Fibroblast of the aortic adventitia (primary cell): ENCODE results near the gene CHMP2A. TPM values are rescaled to one million over a fixed set of nuclear protein-coding genes. Genes with fewer than 3 reads are reported as not detected.
A peak's percentile ranks its signal among the peaks of the same experiment; 100 is the strongest.

Experiments used
- DNase-seq: peaks from one replicate; pipeline ENCODE4 v3.0.0-alpha.2; 2010; ENCODE audit warnings: low read depth
- H3K4me3 ChIP-seq: 2 replicates; pipeline ENCODE4 v1.5.1; 2011; ENCODE audit warnings: low read depth, mild to moderate bottlenecking, control low read depth, low read length, moderate library complexity
- CTCF ChIP-seq: IDR thresholded peaks from 2 replicates; pipeline ENCODE4 v1.5.1; 2011; ENCODE audit warnings: mild to moderate bottlenecking, low read length, control low read depth, inconsistent platforms; ENCODE audit not compliant: insufficient read depth
- total RNA-seq: library from RNA; depleted of rRNA; stranded (reverse); fragments of >200 nt; gene quantifications from 2 replicates; pipeline ENCODE4 v1.2.3, GENCODE V29; 2012; ENCODE audit warnings: low replicate concordance

CHMP2A gene
- total RNA-seq, 1 donor: 109 TPM

DNA sequence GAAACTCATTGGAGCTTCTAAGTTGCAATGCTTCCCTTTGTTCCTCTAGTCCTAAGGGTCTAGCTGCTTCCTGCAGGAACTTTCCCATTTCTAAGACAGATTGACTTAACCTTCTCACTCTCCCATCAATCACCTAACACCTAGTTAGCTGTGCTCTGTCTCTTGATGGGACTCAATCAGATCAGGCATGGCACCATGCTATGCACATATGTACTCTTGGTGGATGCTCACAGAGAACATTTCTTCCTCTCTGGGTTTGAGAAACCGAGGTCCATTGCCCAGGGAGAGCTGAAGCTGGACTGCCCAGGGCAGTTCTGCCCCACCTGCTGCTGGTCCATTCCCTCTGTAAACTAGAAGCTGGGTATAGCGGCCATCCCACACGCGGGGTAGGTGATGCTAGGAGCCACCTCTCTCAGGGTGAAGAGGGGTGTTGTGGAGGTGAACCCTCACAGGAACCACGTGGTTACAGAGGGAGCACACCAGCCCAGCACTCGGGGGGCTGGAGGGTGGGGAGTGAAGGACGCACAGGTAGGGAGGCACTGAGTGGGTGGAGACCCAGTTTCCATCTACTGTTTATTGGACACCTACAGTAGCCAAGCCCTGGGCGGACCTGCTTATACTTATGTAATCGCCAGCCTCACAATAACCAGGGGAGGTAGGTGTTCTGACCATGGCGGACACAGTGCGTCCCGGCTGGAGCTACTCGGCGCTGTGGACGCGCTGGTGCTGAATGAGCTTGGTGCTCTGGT lies 6.6 kb upstream of the CHMP2A start:
- peak overlapping the region; percentile 50 for H3K4me3 ChIP-seq
- TF ChIP-seq CTCF: no peak
- DNase-seq: no peak

GRCh38 chr19:58560921-58561320 lies 6.0 kb upstream of the CHMP2A start:
- no peak for DNase-seq
- no peak for TF ChIP-seq CTCF
- H3K4me3 ChIP-seq: no peak overlapping the region

GRCh38 chr19:58560007-58560887 lies 5.3 kb upstream of the CHMP2A start:
- TF ChIP-seq CTCF: no peak
- H3K4me3 ChIP-seq: peak overlapping the region; percentile 75
- DNase-seq: no peak

DNA sequence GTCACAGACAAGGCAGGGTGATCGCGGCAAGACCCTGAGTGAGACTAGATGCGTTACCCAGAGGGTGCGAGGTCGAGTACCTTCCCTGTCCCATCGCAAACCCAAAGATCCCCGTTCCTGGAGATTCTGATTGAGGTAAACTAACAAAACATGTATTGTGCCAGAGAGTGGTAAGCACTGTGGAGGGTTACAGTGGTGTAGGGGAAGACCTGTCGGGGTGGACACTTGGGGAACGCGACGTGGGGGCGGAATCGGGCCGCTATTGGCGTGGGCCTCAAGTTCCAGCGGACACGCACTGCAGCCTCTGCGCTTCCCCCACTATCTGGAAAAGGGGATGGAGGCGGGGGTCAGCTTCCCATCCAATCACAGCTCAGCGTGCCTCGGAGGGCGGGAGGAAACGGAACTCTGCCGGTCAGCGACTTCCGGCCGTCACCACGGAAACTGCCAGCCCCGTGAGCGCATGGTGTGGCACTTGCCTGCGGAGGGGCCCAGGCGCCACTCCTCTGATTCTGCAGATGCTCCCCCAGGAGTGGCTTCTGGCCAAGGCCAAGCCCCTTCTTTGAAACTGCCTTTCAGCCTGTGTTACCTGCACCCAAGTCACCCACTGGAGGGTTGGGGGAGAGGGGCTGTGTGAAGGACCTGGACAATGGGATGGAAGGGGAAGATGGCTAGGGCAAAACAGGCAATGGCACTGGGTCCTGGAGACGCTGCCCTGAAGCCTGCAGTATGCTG lies 4.5 kb upstream of the CHMP2A start:
- no peak for TF ChIP-seq CTCF
- DNase-seq: peak; percentile 90

DNA sequence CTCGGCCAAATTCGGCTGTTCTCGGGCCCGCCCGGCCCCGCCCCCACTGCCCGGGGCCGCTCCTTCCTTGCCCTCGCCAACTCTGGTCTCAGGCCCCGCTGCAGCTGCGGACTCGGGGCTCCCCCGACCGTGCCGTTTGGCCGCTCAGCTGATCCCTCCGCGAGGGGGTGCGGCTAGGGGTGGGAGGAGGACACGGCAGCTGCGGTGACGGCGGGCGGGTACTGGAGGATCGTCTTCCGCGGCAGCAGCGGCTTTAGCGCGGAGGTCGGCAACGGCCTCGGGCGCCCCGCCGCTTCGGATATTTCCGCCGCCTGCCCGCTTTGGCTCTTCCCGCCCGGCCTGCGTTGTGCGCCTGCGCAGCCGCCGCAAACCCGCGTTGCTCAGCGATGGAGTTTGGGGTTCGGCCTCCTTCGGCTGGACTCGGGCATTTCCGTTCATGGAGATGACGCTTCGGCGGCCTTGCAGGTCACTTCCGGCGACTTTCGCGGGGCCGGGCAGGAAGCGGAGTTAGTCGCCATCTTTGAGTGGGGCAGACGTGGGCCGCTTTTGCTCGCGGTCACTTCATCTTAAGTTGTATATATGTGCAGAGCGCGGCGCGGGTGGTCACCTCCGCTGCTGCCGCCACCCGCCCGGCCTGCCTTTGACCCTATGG lies 3.8 kb upstream of the CHMP2A start:
- no peak for TF ChIP-seq CTCF
- H3K4me3 ChIP-seq: peak overlapping the region; percentile 92
- peak; percentile 99 for DNase-seq

More for the DNA sequence above, 4.5 kb upstream of the CHMP2A start:
- peak overlapping the region; percentile 75 for H3K4me3 ChIP-seq

GRCh38 chr19:58558066-58558622 lies 3.2 kb upstream of the CHMP2A start, which contains the start of gene UBE2M:
Gene UBE2M (minus strand): TSS chr19:58558611. CDS start chr19:58558381, 230 bp downstream.
- peak within 1 kb of the TSS; percentile 92 for H3K4me3 ChIP-seq
- no peak for TF ChIP-seq CTCF
- peak; percentile 33 for DNase-seq
